ENCODE results near the gene GNG13.

Gene GNG13

GRCh38 chr16:768428-768827 lies 32.1 kb downstream of the GNG13 start:
- ChIA-PET POLR2A (no interaction called here), CTCF (no interaction called here)
- no peak for DNase-seq (ENCODE audit: low read depth, low spot score)
- H3K4me3 ChIP-seq (ENCODE audit: low read depth, low read length) = no peak overlapping the region
- no peak for TF ChIP-seq CTCF (IDR thresholded peaks at IDR 0.05; ENCODE audit: insufficient read depth, low read length, missing control alignments)

DNA sequence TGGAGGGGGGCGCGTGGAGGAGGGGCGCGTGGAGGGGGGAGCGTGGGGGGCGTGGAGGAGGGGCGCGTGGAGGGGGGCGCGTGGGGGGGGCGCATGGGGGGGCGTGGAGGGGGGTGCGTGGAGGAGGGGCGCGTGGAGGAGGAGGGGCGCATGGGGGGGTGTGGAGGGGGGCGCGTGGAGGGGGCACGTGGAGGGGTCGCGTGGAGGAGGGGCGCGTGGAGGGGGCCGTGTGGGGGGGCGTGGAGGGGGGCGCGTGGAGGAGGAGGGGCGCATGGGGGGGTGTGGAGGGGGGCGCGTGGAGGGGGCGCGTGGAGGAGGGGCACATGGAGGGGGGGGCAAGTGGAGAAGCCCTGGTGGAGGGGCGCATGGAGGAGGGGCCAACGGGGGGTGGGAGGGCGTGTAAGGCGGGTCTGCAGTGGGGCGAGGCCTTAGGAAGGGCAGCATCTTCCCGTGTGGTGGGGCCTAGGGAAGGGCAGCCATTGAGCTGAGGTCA lies 32.7 kb downstream of the GNG13 start:
- POLR2A ChIA-PET = no interaction called here
- H3K4me3 ChIP-seq (ENCODE audit: low read depth, low read length) = no peak overlapping the region
- CTCF ChIA-PET = no interaction called here
- DNase-seq (ENCODE audit: low read depth, low spot score) = no peak
- no peak for TF ChIP-seq CTCF (IDR thresholded peaks at IDR 0.05; ENCODE audit: insufficient read depth, low read length, missing control alignments)

GRCh38 chr16:766820-767640 lies 33.5 kb downstream of the GNG13 start:
- TF ChIP-seq CTCF (IDR thresholded peaks at IDR 0.05; ENCODE audit: insufficient read depth, low read length, missing control alignments) = no peak
- H3K4me3 ChIP-seq (ENCODE audit: low read depth, low read length) = no peak overlapping the region
- CTCF ChIA-PET = no interaction called here
- POLR2A ChIA-PET = no interaction called here
- DNase-seq (ENCODE audit: low read depth, low spot score) = no peak

GRCh38 chr16:766008-766819 lies 34.3 kb downstream of the GNG13 start:
- H3K4me3 ChIP-seq (ENCODE audit: low read depth, low read length) = no peak overlapping the region
- TF ChIP-seq CTCF (IDR thresholded peaks at IDR 0.05; ENCODE audit: insufficient read depth, low read length, missing control alignments) = no peak
- no peak for DNase-seq (ENCODE audit: low read depth, low spot score)
- POLR2A ChIA-PET = no interaction called here
- CTCF ChIA-PET = no interaction called here

GRCh38 chr16:765488-765865 lies 35.1 kb downstream of the GNG13 start:
- POLR2A ChIA-PET = no interaction called here
- CTCF ChIA-PET = no interaction called here
- no peak for TF ChIP-seq CTCF (IDR thresholded peaks at IDR 0.05; ENCODE audit: insufficient read depth, low read length, missing control alignments)
- H3K4me3 ChIP-seq (ENCODE audit: low read depth, low read length) = no peak overlapping the region
- no peak for DNase-seq (ENCODE audit: low read depth, low spot score)

GRCh38 chr16:764848-765487 lies 35.6 kb downstream of the GNG13 start:
- no peak for TF ChIP-seq CTCF (IDR thresholded peaks at IDR 0.05; ENCODE audit: insufficient read depth, low read length, missing control alignments)
- no peak for DNase-seq (ENCODE audit: low read depth, low spot score)
- POLR2A ChIA-PET = no interaction called here
- H3K4me3 ChIP-seq (ENCODE audit: low read depth, low read length) = no peak overlapping the region
- CTCF ChIA-PET = no interaction called here
